ENCODE measurements around the gene CBFA2T2. TPM values are rescaled to one million over a fixed set of nuclear protein-coding genes. Genes with fewer than 3 reads are reported as not detected.
"Not testable (repeated sequence)": the region's sequence is repeated elsewhere in the genome, so short reads cannot be mapped to it uniquely, and the experiment has no call there.

Gene CBFA2T2
- total RNA-seq, 8 experiments from 2014 or later, result 4.1 to 24.5 (median 12.5) TPM

DNA sequence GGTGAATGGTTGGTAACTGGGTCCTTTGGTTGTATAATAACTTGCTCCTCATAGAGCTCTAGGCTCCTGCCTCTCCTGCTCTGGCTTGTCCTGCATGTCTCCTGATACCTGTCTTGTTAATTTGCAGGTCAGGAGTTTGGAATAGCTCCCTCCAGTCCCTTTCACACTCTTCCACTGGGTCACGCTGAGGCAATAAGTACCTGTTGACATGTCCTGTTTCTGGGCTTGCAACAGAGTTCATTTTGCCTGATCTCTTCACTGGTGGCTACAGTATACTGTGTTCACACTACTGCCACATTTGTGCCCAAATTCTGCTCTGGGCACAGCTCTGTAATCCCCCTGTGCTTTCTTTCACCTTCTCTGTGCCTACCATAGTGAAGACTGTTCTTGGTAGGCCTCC is 146.9 kb downstream of the CBFA2T2 start:
- no peak overlapping the region for H3K27ac ChIP-seq
- no peak overlapping the region for H3K4me3 ChIP-seq
- ATAC-seq (replicated peaks in 6 of 8), result no peak
- WGBS, 10 experiments, result 100% methylated on average over 1 of the region's 1 CpG; no CpG with 5 or more reads in 6 of the 10 experiments
- H3K4me1 ChIP-seq (replicated peaks in 1 of 2), result no peaks in the 10 kb centered on the region
- in situ Hi-C loops (cut with MboI; ENCODE audit: low pct_unique_long_range_greater_than_20kb in 2 of 9, low sequenced_read_pairs in 9 of 9, unreplicated experiment in 9 of 9), result no loop called here

- Histone ChIP-seq H3K4me1 (replicated peaks in 1 of 2) (no peaks in the 10 kb centered on the region), H3K4me3 (no peak overlapping the region), H3K27ac (no peak overlapping the region)
- 75 to 100% (median 83%) methylated on average over 1 to 10 of the region's 13 CpGs; no CpG with 5 or more reads in 1 of the 10 experiments for WGBS, 10 experiments
- ATAC-seq (replicated peaks in 6 of 8), result no peak
- in situ Hi-C loops (cut with MboI; ENCODE audit: low pct_unique_long_range_greater_than_20kb in 2 of 9, low sequenced_read_pairs in 9 of 9, unreplicated experiment in 9 of 9), result loop anchor here in 1 of 9 experiments (10.0 kb wide), 1 partner anchor 185 kb away; no protein-coding TSS in a partner anchor
These were observed 150.4 kb downstream of the CBFA2T2 start for GRCh38 chr20:33640287-33640686.

- Histone ChIP-seq H3K4me1 (replicated peaks in 1 of 2) (peaks cover 6% of the 10 kb centered on the region in 2 donors), H3K27ac (no peak overlapping the region), H3K4me3 (no peak overlapping the region)
- WGBS, 10 experiments, result 70 to 98% (median 96%) methylated on average over 2 to 11 of the region's 28 CpGs; no CpG with 5 or more reads in 4 of the 10 experiments
- peak in 3 of 8 experiments; percentile 10 to 21 (median 14) for ATAC-seq (replicated peaks in 6 of 8)
- in situ Hi-C loops (cut with MboI; ENCODE audit: low pct_unique_long_range_greater_than_20kb in 2 of 9, low sequenced_read_pairs in 9 of 9, unreplicated experiment in 9 of 9), result loop anchor here in 1 of 9 experiments (10.0 kb wide), 1 partner anchor 190 kb away; no protein-coding TSS in a partner anchor
These were observed 154.6 kb downstream of the CBFA2T2 start for GRCh38 chr20:33644313-33645071.

DNA sequence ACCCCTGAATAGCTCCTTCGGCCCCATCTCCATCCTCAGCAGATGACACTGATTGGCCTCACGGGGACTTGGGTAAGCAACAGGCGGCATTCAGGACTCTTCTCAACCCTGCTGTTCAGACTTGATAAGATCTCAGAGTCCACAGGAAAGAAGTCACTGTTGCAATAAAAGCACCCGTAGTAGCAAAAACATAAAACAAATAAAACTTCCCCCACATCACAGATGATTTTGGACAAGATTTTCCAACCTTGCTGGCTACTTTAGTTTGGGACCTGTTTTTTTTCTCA is 155.1 kb downstream of the CBFA2T2 start:
- in situ Hi-C loops (cut with MboI; ENCODE audit: low pct_unique_long_range_greater_than_20kb in 2 of 9, low sequenced_read_pairs in 9 of 9, unreplicated experiment in 9 of 9), result loop anchor here in 1 of 9 experiments (10.0 kb wide), 1 partner anchor 190 kb away; no protein-coding TSS in a partner anchor
- ATAC-seq (replicated peaks in 6 of 8), result no peak
- Histone ChIP-seq H3K27ac (no peak overlapping the region), H3K4me3 (no peak overlapping the region), H3K4me1 (replicated peaks in 1 of 2) (peaks cover 7 to 11% of the 10 kb centered on the region in 2 donors)
- WGBS, 10 experiments, result 87 to 100% (median 95%) methylated on average over 1 to 4 of the region's 4 CpGs; no CpG with 5 or more reads in 6 of the 10 experiments

- peaks cover 7 to 12% of the 10 kb centered on the region in 2 donors for H3K4me1 ChIP-seq (replicated peaks in 1 of 2)
- in situ Hi-C loops (cut with MboI; ENCODE audit: low pct_unique_long_range_greater_than_20kb in 2 of 9, low sequenced_read_pairs in 9 of 9, unreplicated experiment in 9 of 9), result loop anchor here in 1 of 9 experiments (10.0 kb wide), 1 partner anchor 191 kb away; no protein-coding TSS in a partner anchor
These were observed 155.5 kb downstream of the CBFA2T2 start for GRCh38 chr20:33645396-33645795.

GRCh38 chr20:33646191-33646590 is 156.3 kb downstream of the CBFA2T2 start:
- Histone ChIP-seq H3K4me1 (replicated peaks in 1 of 2) (peaks cover 7 to 12% of the 10 kb centered on the region in 2 donors), H3K27ac (no peak overlapping the region), H3K4me3 (no peak overlapping the region)
- WGBS, 10 experiments, result 83 to 100% (median 94%) methylated on average over 1 to 5 of the region's 5 CpGs; no CpG with 5 or more reads in 5 of the 10 experiments
- no peak for ATAC-seq (replicated peaks in 6 of 8)
- in situ Hi-C loops (cut with MboI; ENCODE audit: low pct_unique_long_range_greater_than_20kb in 2 of 9, low sequenced_read_pairs in 9 of 9, unreplicated experiment in 9 of 9), result loop anchor here in 1 of 9 experiments (10.0 kb wide), 1 partner anchor 191 kb away; no protein-coding TSS in a partner anchor

More at GRCh38 chr20:33645396-33645795, 155.5 kb downstream of the CBFA2T2 start:
- Histone ChIP-seq H3K27ac (no peak overlapping the region), H3K4me3 (no peak overlapping the region)
- ATAC-seq (replicated peaks in 6 of 8), result no peak
- 0 to 100% (median 73%) methylated on average over 1 to 2 of the region's 2 CpGs; no CpG with 5 or more reads in 4 of the 10 experiments for WGBS, 10 experiments

- not testable (repeated sequence) for H3K4me3 ChIP-seq; ATAC-seq (replicated peaks in 6 of 8); H3K27ac ChIP-seq
- WGBS, 10 experiments, result 67 to 100% (median 89%) methylated on average over 1 to 8 of the region's 14 CpGs; no CpG with 5 or more reads in 2 of the 10 experiments
- peaks cover 16 to 20% of the 10 kb centered on the region in 2 donors for H3K4me1 ChIP-seq (replicated peaks in 1 of 2)
- in situ Hi-C loops (cut with MboI; ENCODE audit: low pct_unique_long_range_greater_than_20kb in 2 of 9, low sequenced_read_pairs in 9 of 9, unreplicated experiment in 9 of 9), result loop anchor here in 1 of 9 experiments (10.0 kb wide), 1 partner anchor 192 kb away; no protein-coding TSS in a partner anchor
These were observed 157.2 kb downstream of the CBFA2T2 start for GRCh38 chr20:33646959-33647602.

GRCh38 chr20:33647603-33648395 is 157.9 kb downstream of the CBFA2T2 start:
- peak in 5 of 8 experiments; percentile 2 to 62 (median 14) for ATAC-seq (replicated peaks in 6 of 8)
- in situ Hi-C loops (cut with MboI; ENCODE audit: low pct_unique_long_range_greater_than_20kb in 2 of 9, low sequenced_read_pairs in 9 of 9, unreplicated experiment in 9 of 9), result loop anchor here in 1 of 9 experiments (10.0 kb wide), 1 partner anchor 193 kb away; no protein-coding TSS in a partner anchor
- H3K27ac ChIP-seq, result no peak overlapping the region

GRCh38 chr20:33648396-33649004 is 158.6 kb downstream of the CBFA2T2 start:
- peak in 3 of 8 experiments; percentile 2 to 17 (median 6) for ATAC-seq (replicated peaks in 6 of 8)
- Histone ChIP-seq H3K27ac (no peak overlapping the region), H3K4me3 (no peak overlapping the region), H3K4me1 (replicated peaks in 1 of 2) (peaks cover 21 to 24% of the 10 kb centered on the region in 2 donors)
- in situ Hi-C loops (cut with MboI; ENCODE audit: low pct_unique_long_range_greater_than_20kb in 2 of 9, low sequenced_read_pairs in 9 of 9, unreplicated experiment in 9 of 9), result loop anchor here in 1 of 9 experiments (10.0 kb wide), 1 partner anchor 194 kb away; no protein-coding TSS in a partner anchor
- WGBS, 10 experiments, result 33 to 100% (median 93%) methylated on average over 1 to 12 of the region's 14 CpGs

More at GRCh38 chr20:33647603-33648395, 157.9 kb downstream of the CBFA2T2 start:
- Histone ChIP-seq H3K4me3 (no peak overlapping the region), H3K4me1 (replicated peaks in 1 of 2) (peaks cover 17 to 21% of the 10 kb centered on the region in 2 donors)
- 7 to 100% (median 80%) methylated on average over 1 to 8 of the region's 11 CpGs; no CpG with 5 or more reads in 3 of the 10 experiments for WGBS, 10 experiments

- peak overlapping the region in 1 of 2 donors; percentile 28 for H3K27ac ChIP-seq
- H3K4me3 ChIP-seq, result no peak overlapping the region
- in situ Hi-C loops (cut with MboI; ENCODE audit: low pct_unique_long_range_greater_than_20kb in 2 of 9, low sequenced_read_pairs in 9 of 9, unreplicated experiment in 9 of 9), result loop anchor here in 1 of 9 experiments (10.0 kb wide), 1 partner anchor 194 kb away; no protein-coding TSS in a partner anchor
- WGBS, 10 experiments, result 0 to 100% (median 60%) methylated on average over 1 to 8 of the region's 19 CpGs; no CpG with 5 or more reads in 2 of the 10 experiments
- H3K4me1 ChIP-seq (replicated peaks in 1 of 2), result peaks cover 21 to 24% of the 10 kb centered on the region in 2 donors
- ATAC-seq (replicated peaks in 6 of 8), result peak in 7 of 8 experiments; percentile 33 to 71 (median 67)
These were observed 159.3 kb downstream of the CBFA2T2 start for GRCh38 chr20:33649201-33649681.

DNA sequence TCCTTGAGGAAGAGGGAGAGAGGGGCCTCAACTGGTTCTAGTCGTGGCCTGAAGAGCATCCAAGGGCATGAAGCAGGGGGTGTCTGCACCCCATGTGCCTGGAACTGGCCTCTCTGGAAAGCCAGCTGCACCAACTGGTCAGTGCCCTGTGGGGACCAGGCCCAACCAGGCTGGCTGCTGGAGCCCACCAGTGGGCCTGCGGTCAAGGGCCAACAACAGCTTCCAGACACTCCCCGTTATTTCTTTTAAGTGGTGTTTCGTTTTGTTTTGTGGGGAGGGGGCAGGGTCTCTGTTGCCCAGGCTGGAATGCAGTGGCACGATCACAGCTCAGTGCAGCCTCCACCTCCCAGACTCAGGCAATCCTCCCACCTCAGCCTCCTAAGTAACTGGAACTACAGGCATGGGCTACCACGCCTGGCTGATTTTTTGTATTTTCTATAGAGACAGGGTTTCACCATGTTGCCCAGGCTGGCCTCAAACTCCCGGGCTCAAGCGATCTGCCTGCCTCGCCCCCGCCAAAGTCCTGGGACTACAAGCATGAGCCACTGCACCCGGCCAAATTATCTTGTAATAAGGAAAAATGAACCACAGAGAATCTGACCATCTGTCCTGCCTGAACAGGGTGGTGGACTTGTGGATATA is 160.3 kb downstream of the CBFA2T2 start:
- Histone ChIP-seq H3K4me3 (no peak overlapping the region), H3K27ac (no peak overlapping the region), H3K4me1 (replicated peaks in 1 of 2) (peaks cover 21 to 24% of the 10 kb centered on the region in 2 donors)
- no peak for ATAC-seq (replicated peaks in 6 of 8)
- in situ Hi-C loops (cut with MboI; ENCODE audit: low pct_unique_long_range_greater_than_20kb in 2 of 9, low sequenced_read_pairs in 9 of 9, unreplicated experiment in 9 of 9), result loop anchor here in 3 of 9 experiments (10.0 kb wide), 2 partner anchors 185 to 195 kb away; no protein-coding TSS in a partner anchor
- WGBS, 10 experiments, result 61 to 100% (median 95%) methylated on average over 1 to 5 of the region's 11 CpGs; no CpG with 5 or more reads in 1 of the 10 experiments
